Activated CD8-positive, alpha-beta memory T cell treated with anti-CD3 and anti-CD28 coated beads, Interleukin-2, amount 50 U/mL, for 1 hour (primary cell): ENCODE results near the gene BSDC1.
"Not testable (repeated sequence)": the region's sequence is repeated elsewhere in the genome, so short reads cannot be mapped to it uniquely, and the experiment has no call there.

Experiments
- DNase-seq: peaks from one replicate; pipeline ENCODE4 v3.0.0-alpha.2; 2020; ENCODE audit errors: extremely low read depth

BSDC1 gene

DNA sequence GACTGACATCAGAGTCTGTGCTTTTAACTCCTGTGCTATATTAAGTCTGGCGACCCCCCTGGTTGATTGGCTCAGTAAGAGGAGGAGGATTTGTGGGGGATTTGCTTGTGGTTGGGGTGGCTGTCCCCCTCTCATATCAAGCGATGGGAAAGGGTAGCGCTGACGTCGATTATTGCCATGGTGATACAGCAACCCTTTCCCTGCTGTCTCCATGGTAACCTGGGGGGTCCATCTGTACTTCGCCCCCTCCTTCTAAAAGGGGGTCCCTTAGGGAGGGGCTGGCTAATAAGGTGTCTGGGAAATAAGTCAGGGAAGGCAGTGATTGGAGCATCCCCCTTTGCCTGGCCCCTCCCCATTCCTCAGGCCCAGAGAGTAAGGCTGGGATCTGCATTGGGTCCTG is 36.6 kb downstream of the BSDC1 start:
- no peak for DNase-seq

DNA sequence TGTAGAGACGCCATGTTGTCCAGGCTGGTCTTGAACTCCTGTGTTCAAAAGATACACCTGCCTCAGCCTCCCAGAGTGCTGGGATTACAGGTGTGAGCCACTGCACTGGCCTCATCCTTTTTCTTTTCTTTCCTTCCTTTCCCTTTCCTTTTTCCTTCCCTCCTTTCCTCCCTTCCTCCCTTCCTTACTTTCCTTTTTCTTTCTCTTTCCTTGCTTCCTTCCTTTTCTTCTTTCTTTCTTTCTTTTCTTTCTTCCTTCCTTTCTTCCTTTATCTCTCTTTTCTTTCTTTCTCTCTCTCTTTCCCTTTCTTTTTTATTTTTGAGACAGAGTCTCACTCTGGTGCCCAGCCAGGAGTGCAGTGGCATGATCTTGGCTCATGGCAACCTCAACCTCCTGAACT is 37.8 kb downstream of the BSDC1 start:
- no peak for DNase-seq

DNA sequence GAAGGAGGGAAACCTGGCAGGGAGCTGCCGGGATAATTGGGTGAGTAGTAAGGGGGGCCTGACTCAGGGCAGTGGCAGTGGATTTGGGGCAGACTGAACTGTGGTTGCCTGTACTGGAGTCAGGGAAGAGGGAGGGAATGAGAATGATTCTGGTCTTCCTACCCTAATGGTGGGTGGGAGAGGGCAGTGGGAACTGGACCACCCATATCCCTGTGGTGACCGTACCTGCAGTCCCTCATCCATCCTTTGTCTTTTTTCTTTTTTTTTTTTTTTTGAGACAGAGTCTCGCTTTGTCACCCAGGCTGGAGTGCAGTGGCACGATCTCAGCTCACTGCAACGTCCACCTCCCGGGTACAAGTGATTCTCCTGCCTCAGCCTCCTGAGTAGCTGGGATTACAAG is 38.5 kb downstream of the BSDC1 start:
- not testable (repeated sequence) for DNase-seq

DNA sequence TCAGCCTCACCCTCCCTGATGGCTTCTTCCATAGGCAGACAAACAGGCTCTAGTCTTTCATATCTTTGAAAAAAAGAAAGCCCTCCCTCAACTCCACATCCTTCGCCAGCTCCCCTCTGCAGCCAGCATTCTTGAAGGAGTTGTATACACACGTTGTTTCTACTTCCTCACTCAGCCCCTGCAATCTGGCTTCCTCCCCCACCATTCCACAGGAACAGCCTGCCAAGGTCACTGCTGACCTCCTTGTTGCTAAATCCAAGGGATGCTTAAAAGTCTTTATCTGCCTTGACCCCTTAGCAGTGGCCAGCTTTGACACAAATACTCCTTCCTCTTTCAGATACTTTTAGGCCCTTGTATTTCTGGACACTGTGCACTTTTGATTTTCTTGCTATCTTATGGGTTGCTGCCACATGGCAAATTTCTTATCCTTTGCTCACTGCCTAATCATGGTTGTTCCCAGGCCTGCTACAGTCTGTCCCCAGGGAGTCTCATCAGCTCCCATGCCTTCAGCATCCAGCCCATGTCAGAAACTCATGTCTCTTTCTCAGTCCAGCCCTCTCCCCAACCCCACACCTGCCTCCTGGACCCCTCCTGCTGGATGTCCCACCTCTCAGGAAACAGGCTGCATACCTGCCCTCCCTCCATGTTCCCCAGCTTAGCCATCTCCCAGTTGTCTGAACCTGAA is 40.2 kb downstream of the BSDC1 start:
- no peak for DNase-seq

DNA sequence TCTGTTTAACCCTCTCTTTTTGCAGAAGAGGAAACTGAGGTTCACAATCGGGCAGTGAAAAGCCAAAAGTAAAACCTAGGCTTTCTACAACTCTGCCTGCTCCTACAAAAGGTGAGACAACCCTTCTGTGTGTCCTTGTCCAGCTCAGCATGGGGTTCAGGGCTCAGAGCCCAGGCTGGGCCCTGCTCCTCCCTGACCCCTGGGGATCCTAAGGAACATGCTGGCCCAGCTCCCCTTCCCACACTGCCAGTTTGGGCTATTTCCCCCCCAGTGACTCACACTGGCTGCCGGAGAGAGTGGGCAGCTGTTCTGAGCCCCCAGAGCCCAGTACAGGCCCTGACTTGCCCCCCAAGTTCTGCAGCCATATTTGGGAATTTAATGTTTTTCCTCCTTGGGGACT is 40.8 kb downstream of the BSDC1 start:
- DNase-seq, result no peak

DNA sequence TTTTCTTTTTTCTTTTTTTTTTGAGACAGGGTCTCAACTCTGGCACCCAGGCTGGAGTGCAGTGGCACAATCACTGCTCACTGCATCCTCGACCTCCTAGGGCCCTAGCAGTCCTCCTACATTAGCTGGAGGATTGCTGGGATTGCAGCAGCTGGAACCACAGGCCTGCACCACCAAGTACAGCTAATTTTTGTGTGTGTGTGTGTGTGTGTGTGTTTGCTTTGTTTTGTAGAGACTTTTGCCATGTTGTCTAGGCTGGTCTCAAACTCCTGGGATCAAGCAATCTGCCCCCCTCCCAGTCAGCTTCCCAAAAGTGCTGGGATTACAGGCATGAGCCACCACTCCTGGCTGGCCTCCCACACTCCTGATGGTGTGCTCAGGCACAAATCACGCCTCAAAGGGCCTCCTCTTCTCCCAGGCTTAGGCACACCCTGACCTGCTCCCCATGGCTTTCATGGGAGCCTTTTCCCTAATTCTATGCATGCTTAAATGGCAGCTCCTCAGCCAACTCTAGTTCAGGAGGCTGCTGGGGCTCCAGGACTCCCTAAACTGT is 41.3 kb downstream of the BSDC1 start:
- DNase-seq, result no peak

DNA sequence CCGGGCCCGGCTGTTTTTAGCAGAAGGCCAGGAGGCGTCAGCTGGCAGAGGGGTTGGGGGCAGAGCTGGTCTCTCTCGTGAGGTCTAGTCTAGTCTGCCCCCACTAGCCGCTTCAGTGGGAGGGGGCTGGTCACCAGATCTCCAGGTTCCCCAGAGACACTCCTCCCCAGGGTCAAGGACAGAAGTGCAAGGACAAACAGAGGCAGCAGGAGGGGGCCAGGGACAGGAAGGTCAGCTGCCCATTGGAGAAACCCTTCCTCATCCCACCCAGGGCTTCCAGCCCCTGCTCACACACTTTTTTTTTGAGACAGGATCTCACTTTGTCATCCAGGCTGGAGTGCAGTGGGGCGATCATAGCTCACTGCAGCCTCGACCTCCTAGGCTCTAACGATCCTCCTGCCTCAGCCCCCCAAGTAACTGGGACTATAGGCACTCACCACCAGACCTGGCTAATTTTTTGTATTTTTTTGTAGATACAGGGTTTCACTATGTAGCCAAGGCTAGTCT is 41.9 kb downstream of the BSDC1 start:
- DNase-seq, result no peak

DNA sequence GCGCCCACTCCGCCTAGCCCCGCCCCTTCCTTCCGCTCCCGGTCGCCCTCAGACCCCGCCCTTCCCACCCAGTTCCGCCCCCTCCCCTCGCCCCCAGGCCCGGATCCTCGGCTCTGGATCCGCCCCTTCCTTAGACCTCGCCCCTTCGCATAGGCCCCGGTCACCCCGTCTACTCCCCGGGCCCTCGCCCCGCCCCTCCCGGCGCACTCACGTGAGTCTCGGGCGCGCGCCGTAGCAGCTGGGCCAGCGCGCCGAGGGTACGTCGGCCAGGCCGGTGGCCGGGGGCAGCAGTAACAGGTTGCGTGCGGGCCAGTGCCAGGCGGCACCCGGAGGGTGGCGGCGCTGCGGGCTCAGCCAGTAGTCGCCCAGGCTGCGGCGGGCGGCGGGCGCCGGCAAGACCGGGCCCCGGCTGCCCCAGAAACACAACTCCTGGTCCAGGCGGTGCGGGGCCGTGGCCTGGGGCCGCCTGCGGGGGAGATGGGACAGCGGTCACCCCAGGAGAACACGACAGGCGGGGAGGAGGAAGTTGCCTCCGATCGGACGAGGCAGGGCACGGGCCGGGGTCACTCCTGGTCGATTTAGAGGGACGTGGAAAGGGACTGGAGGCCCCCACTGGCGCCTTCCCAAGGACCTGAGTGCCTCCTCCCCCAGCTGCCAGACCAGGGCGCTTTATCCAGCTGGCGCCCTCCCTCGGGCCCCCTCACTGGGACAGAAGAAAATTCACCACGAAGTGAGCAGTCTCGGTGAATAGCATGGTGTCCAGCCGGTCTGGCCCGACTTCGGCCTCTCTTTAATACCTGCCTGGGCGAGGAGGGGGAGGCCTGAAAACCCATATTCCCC is 42.6 kb downstream of the BSDC1 start:
- DNase-seq, result peak; percentile 74

DNA sequence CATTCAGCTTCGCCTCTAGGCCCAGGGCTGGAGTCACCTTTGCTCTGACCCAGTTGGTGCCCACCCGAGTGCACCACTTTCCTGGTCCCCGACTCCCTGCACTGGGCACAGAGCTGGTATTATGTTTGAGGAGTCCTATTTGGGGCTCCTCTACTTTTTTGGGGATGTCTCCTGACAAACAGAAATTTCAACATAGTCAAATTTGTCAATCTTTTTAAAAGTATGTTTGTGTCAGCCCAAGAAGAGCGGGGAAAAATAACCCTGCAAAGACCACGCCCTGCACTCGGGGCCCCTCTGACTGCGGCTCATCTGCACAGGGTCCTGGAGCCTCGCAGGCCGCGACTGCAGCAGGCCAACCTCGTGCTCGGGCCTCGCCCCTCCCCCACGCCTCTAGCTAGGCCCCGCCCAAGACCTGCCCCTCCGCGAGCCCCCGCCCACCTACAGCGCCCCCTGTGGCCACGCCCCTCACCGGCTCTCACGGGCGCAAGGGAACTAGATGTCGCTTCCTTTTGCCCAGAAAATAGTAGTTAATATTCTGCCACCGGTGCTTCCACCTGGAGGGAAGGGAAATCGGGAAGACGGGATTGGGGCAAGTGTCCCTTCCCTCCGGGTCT is 43.3 kb downstream of the BSDC1 start:
- no peak for DNase-seq

DNA sequence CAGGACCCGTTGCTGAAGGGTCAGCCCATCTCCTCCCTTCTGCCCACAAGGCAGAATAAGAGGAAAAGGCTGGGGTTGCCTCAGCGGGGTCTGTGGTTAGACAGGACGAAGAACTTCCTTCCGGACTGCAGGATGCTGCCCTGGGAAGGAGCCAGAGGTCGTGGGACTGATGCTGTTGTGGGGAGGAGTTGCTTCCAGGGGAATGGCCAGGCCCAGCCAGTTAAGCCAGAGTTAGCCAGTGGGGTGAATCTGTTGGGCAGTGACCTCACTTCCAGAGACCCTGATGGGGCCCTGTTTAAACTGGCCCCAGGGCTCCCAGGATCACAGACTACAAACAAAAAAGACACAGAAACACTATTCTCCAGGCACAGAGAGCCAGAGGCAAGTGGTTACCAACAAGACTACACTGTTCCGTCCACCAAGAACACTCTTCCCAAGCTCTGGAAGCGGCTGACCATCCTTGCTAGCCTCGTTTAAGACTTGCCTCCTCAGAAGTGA is 45.0 kb downstream of the BSDC1 start:
- DNase-seq, result no peak

DNA sequence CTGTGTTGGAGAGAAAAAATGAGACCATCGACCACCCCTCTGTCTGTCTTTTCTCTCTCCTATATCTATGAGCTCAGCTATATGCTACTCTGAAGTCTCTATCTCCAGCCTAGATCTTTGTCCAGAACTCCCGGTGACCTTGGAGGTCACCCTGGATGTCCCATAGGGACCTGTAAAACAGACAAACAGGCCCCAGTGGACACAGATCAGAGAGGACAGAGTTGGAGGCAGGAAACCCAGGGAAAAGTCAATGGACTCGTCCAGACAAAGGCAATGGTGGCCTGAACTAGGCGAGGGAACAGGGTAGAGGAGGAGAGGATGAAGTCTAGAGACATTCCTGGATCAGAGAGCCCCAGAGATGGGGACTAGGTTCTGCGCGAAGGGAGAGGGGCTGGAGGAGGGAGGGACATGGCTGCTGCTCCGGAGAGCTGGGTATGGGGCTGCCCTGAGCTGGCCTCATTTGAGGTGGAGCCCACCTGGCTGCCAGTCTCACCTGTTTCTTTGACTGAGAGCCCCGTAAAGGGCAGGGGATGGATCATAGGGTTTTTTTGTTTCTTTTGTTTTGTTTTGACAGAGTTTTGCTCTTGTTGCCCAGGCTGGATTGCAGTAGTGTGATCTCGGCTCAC is 47.6 kb downstream of the BSDC1 start:
- DNase-seq, result no peak

DNA sequence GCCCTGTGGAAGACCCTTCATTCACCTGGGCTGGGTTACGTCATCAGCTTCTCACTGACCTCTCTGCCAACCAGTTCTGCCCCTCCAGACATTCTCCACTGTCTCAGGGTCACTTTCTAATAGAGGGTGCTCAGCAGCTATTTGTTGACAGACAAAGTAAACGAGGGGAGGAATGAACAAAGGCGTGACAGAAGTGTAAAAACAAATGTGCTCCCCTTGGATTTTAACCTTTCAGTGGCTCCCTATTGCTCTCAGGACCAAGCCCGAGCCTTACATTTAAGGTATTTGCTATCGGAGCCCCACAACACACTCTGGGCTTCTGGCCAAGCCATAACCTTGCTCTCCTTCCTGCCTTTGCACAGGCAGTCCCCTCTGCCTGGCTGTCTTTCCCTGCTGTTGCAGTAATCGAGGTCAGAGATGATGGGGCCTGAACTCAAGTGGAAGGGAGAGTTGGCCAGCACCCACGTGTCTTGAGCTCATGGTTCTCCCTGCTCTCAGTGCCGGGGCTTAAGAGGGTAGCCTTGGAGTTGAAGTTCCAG is 48.9 kb downstream of the BSDC1 start:
- DNase-seq, result no peak

DNA sequence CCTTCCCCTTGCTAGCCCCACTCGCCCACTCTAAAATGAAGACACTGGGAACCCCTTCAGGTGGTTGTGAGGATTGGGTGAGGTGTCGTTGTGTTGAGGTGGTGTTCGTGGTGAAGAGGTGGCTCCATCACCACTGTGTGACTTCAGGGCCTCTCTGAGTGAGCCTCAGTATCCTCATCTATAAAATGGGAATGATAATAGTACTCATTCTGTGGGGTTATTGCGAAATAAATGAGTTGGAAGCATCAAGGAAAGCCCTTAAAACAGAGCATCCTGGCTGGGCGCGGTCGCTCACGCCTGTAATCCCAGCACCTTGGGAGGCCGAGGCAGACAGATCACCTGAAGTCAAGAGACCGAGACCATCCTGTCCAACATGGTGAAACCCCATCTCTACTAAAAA is 51.5 kb downstream of the BSDC1 start:
- no peak for DNase-seq

DNA sequence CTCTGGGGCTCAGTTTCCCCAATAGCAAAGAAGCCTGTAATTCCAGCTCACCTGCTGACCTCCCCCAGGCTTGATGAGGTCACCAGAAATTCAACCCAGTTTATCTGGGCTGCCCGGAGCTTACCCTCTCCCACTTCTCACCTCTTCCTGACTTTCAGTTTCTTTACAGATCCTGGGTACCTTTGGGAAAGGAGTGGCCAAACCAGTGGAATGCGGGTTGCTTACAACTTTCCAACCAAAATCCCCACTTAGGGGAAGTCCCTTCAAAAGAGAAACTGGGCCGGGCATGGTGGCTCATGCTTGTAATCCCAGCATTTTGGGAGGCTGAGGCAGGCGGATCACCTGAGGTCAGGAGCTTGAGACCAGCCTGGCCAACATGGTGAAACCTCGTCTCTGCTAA is 52.3 kb downstream of the BSDC1 start:
- no peak for DNase-seq

DNA sequence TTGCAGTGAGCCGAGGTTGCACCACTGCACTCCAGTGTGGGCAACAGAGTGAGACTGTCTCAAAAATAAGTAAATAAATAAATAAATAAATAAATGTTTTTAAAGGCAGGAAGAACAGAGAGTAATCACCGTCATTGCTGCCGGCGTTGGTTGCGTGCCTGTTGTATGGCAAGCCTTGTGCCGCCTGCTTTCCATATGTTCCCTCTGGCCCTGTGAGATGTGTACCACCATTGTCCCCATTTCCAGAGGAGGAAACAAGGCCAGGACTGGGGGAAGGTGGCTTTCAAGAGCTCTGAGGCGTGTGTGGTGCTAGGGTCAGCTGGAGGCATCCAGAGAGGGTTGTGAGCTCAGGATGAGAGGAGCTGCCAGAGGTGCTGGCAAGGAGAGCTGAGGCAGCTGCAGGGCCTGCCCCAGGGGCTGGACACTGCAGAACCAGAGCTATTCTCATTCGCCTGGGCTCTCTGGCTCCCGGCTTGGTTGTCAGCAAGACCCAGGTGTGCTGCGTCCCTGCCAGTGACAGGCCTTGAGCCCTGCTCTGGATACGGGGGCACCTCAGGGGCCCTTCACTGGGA is 53.0 kb downstream of the BSDC1 start:
- DNase-seq, result no peak

DNA sequence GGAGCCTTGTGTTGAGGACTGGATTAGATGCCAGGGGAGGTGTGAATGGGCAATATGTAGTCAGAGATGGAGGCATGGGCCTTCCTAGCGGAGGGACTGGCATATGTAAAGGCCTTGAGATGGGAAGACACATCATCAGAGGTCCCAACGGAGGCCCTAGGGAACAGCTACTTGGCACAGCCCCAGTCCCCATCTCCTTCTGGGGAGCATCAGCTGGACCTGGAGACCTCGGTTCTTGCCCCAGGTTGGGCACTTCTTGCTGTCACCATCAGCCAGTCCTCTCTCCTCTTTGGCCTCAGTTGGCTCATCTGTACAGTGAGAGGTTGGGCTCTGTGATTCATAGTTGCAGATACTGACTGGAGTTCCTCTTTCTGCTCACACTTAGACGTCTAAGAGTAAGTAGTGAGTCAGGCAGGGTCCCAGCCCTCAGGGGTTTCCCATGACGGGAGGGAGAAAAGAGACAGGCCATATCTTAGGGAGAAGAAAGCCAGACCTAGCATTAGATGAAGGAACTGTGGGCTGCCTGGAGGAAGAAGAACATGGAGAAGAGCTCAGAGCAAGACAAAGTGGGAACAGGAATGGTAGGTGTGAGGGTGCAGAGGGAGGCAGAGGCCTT is 54.8 kb downstream of the BSDC1 start:
- no peak for DNase-seq

DNA sequence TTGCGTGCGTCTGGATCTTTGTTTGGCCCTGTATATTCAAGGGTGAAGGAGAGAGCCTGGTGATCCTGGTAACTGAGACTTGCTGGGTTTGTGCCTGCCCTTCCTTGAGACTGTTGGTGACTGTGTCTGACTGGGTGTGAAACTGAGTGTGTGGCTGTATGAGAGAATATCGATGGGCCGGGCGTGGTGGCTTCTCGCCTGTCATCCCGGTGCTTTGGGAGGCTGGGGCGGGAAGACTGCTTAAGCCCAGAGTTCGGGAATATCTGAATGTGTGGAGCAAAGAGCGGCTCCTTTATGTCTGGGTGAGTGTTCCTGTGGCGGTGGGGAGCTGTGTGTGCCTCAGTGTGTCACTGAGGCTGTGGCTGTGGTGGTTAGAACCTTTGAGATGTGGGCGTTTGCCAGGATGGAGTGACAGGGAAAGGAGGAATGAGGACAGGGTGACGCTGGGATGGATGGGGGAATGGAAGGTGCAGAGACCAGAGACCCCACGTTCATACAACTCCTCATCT is 55.5 kb downstream of the BSDC1 start:
- no peak for DNase-seq

DNA sequence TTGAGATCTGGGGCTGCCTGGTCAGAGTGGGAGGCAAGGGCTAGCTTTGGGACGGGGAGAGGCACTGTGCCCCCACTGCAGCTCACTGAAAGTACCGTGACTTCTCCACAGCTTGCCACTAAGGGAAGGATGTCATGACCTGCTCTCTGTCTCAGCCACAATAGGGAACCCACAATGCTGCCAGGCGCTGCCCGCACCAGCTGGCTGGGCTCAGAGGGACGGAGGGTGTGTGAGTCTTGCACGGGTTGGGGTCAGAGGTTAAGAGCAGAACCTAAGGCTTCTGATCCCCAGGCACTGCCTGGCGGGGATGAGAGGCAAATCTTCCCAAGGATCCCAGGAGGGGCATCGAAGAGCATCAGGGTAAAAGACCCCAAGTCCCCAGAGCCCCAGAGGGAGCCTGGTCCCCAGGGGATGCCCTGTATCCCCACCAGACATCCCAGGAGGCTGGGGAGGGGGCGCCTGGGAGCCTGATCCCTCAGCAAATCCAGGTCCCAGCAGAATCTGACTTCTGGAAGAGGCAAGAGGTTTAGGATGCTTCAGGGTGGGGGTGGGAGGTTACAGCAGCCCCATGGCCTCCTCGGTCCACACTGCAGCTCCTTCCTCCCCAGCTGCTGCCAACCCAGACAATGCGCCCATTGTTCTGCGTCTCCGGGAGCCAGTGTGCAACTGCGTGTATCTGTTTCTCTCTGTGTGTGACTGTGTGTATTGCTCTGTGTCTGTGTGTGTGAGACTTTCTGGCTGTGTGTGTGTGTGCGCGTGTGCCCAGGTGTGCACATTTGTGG is 56.2 kb downstream of the BSDC1 start:
- no peak for DNase-seq

DNA sequence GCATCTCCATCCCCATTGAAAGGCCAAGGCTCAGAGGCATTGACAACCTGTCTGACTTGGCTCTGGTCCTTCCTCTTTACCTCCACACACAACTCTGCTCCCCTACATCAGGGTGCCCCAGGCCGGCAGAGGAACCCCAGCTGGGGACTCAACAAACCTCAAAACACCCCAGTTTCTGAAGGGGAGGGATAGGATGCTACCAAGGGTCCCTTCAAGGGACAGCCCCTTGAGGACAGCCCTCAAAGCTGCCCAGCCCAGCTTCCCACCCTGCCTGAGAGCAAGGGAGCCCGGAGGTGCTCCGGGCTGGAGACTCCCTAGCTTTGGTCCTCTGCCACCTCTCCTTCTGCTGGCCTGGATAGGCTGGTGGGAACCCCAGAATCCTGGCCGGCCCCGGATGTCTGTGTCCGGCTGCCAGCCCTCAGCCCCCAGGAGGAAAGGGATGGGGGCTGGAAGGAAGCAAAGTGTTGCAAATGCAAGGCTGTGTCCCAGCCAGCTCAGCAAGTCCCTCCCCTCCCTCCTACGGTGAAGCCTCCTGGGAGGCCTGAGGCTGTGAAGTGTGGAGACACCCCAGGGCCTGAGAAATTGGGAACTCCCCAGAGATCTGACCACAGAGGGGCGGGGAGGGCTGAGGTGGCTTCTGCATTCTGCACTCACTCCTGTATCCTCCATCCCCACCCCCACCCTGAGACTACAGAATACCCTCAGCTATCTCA is 57.1 kb downstream of the BSDC1 start:
- DNase-seq, result no peak
